ENCODE data around the gene SMARCC2.

SMARCC2 gene

DNA sequence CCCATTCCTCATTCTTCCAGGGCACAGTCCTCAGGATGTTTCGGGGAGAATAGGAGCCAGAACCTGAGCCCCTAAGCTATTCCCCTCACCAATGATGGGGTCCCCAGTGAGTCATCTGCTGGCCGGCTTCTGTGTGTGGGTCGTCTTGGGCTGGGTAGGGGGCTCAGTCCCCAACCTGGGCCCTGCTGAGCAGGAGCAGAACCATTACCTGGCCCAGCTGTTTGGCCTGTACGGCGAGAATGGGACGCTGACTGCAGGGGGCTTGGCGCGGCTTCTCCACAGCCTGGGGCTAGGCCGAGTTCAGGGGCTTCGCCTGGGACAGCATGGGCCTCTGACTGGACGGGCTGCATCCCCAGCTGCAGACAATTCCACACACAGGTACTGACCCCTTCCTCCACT, 41.9 kb upstream of the SMARCC2 start:
- Histone ChIP-seq H3K9me3 (no peaks in the 10 kb centered on the region), H3K36me3 (peaks cover under 1% of the 10 kb centered on the region), H3K27ac (no peak overlapping the region), H3K27me3 (no peaks in the 10 kb centered on the region), H3K4me1 (ENCODE audit: control insufficient read depth in 1 of 2, insufficient read depth in 1 of 2, low read depth in 1 of 2, low read length in 1 of 2) (no peaks in the 10 kb centered on the region), H3K4me3 (ENCODE audit: low read depth in 1 of 2, low read length in 1 of 2) (no peak overlapping the region)
- TF ChIP-seq, protein P1, sequence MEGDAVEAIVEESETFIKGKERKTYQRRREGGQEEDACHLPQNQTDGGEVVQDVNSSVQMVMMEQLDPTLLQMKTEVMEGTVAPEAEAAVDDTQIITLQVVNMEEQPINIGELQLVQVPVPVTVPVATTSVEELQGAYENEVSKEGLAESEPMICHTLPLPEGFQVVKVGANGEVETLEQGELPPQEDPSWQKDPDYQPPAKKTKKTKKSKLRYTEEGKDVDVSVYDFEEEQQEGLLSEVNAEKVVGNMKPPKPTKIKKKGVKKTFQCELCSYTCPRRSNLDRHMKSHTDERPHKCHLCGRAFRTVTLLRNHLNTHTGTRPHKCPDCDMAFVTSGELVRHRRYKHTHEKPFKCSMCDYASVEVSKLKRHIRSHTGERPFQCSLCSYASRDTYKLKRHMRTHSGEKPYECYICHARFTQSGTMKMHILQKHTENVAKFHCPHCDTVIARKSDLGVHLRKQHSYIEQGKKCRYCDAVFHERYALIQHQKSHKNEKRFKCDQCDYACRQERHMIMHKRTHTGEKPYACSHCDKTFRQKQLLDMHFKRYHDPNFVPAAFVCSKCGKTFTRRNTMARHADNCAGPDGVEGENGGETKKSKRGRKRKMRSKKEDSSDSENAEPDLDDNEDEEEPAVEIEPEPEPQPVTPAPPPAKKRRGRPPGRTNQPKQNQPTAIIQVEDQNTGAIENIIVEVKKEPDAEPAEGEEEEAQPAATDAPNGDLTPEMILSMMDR (IDR thresholded peaks at IDR 0.05) = no peak

DNA sequence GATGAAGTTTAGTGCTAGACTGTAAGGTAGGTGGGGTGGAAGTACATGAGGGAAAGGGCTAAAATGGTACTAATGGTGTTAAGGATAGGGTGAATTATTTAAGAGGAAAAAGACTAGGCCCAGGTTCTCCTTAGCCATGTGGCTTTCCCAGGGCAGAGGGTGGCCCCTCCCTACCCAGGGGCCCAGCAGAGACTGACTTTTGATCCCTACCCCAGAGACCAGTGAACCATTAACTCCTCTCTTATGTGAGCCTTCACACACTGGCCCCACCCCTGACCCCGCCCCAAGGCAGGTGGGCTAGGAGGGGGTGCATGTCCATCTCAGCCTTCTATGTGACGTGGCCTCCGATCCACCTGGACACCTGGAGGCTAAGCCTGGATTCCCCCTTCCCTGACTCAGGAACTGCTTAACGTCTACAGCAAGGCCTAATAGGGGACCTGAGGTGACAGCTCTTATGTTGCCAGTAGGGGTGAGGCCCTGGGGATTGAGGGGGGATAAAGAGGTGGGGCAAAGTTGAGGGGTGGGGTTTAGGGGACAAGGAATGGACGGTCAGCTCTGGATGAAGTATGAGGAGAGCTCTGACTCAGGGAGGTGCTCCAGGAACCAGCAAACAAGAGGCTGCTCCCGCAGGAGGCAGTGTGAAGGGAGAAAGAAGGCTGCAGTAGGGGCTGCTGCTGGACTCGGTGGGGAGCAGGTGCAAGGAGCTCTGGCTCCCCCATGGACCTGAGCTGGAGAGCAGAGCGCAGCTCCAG, 41.3 kb upstream of the SMARCC2 start:
- H3K36me3 ChIP-seq = no peaks in the 10 kb centered on the region
- no peaks in the 10 kb centered on the region for H3K9me3 ChIP-seq
- no peaks in the 10 kb centered on the region for H3K4me1 ChIP-seq (ENCODE audit: control insufficient read depth in 1 of 2, insufficient read depth in 1 of 2, low read depth in 1 of 2, low read length in 1 of 2)
- no peaks in the 10 kb centered on the region for H3K27me3 ChIP-seq
- TF ChIP-seq, protein P1 (IDR thresholded peaks at IDR 0.05) = no peak
- H3K27ac ChIP-seq = no peak overlapping the region
- H3K4me3 ChIP-seq (ENCODE audit: low read depth in 1 of 2, low read length in 1 of 2) = no peak overlapping the region

DNA sequence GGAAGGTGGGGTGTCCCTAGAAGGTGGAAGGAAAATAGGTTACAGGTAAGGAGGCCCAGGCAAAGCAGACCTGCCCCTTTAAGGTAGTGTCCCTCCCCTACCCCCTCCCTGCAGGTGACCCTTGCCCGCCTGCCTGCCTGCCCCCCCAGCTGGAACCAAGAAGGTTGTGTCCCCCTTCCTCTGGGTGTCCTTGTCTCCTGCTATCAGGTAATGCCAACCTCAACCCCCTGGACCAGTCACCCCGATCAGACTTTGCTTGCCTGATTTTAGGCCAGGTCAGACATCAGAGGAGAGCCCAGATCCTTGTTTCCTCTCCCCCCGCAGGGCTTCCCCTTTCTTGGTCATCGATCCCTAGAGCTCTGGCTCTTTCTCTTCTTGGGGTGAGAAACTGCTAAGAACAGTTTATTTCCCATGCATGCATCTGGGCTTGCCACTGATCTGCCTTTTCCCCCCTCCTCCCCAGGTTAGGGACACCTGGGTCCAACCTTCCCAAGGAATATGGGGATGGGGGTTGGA, 40.7 kb upstream of the SMARCC2 start, which contains the start of gene SLC39A5:
Gene SLC39A5, plus strand, starts transcription at position 136 of the 516 bp plus-strand sequence. CDS start 1,224 bp downstream, outside the sequence.
- Histone ChIP-seq H3K36me3 (no peaks in the 10 kb centered on the region), H3K9me3 (no peaks in the 10 kb centered on the region), H3K4me3 (ENCODE audit: low read depth in 1 of 2, low read length in 1 of 2) (no peak within 1 kb of the TSS)

DNA sequence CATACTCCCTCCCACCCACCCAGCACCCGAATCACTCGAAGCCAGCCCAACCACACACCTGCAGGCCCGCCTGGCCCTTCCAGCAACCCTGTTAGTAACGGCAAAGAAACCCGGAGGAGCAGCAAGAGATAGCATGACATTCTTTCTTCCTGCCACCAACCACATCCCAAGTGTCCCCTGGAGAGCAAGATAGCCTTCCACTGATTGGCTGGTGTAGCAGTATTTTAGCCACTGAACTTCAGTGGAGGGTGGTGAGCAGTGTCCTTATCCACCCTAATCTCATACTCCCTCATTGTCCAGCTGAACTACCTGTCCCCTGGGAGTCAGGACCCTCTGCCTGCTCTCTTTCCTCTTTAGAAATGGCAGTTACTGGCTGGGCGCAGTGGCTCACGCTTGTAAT, 39.8 kb upstream of the SMARCC2 start:
- Histone ChIP-seq H3K27me3 (no peaks in the 10 kb centered on the region), H3K9me3 (no peaks in the 10 kb centered on the region), H3K4me1 (ENCODE audit: control insufficient read depth in 1 of 2, insufficient read depth in 1 of 2, low read depth in 1 of 2, low read length in 1 of 2) (peaks cover 7% of the 10 kb centered on the region in 2 experiments), H3K27ac (no peak overlapping the region), H3K36me3 (no peaks in the 10 kb centered on the region), H3K4me3 (ENCODE audit: low read depth in 1 of 2, low read length in 1 of 2) (no peak overlapping the region)
- TF ChIP-seq, protein P1 (IDR thresholded peaks at IDR 0.05) = no peak

More for the DNA sequence above, 40.7 kb upstream of the SMARCC2 start, which contains the start of gene SLC39A5:
- H3K27me3 ChIP-seq = no peaks in the 10 kb centered on the region
- H3K4me1 ChIP-seq (ENCODE audit: control insufficient read depth in 1 of 2, insufficient read depth in 1 of 2, low read depth in 1 of 2, low read length in 1 of 2) = no peaks in the 10 kb centered on the region
- no peak within 1 kb of the TSS for H3K27ac ChIP-seq
- TF ChIP-seq, protein P1 (IDR thresholded peaks at IDR 0.05) = no peak

DNA sequence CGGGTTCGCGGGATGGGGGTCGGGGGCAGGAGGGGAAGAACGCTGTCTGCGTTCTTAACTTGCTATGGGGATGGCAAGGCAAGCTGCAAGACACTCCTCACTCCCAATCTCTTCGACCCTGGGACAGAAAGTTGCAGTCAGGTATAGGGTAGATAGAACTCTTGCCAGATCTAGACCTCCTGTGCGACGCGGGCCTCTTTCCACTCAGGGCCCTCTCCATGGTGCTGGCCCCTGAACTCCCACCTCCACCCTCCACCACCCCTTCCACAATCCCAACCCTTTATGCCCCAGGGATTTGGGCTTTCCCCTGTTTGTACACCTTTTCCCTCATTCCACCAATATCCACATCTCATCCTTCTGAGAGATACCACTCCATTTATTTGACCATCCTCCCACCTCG, 35.7 kb upstream of the SMARCC2 start:
- Histone ChIP-seq H3K4me3 (ENCODE audit: low read depth in 1 of 2, low read length in 1 of 2) (peak overlapping the region in 1 of 2 experiments; percentile 75), H3K36me3 (no peaks in the 10 kb centered on the region), H3K27me3 (no peaks in the 10 kb centered on the region), H3K27ac (peak overlapping the region; percentile 93), H3K4me1 (ENCODE audit: control insufficient read depth in 1 of 2, insufficient read depth in 1 of 2, low read depth in 1 of 2, low read length in 1 of 2) (peaks cover 44% of the 10 kb centered on the region in 2 experiments), H3K9me3 (no peaks in the 10 kb centered on the region)
- TF ChIP-seq, protein P1 (IDR thresholded peaks at IDR 0.05) = no peak
